ENCODE measurements around the gene BCAS3.

The BCAS3 gene

DNA sequence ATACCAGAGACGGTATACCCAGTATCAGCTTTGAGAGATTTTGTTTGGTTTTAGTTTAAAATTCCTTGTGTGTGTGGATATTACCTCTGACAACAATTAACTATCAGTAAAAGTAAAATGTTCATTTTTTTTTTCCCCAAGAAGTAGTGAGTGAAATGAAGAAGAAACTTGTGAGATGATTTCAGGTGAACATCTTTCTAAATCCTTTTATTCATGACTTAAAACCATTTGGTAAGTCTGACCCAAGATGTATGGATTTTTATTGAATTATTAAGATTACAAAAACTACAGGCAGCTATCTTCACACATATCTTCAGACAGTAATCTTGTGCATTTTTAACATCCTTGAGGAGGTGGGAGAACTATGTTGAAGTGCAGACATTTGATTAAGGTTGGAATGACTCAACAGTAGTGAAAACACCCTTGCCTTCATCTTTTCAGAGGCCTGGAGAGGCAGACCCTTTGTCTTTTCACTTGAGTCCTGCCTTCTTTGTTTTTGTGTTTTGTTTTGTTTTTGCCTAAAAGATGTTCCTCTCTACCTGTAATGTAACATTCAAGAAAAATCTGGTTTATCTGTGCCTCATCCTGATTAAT is 481.7 kb downstream of the BCAS3 start:
- no peak for TF ChIP-seq GATA3 (IDR thresholded peaks at IDR 0.05; ENCODE audit: low read depth, low read length)

DNA sequence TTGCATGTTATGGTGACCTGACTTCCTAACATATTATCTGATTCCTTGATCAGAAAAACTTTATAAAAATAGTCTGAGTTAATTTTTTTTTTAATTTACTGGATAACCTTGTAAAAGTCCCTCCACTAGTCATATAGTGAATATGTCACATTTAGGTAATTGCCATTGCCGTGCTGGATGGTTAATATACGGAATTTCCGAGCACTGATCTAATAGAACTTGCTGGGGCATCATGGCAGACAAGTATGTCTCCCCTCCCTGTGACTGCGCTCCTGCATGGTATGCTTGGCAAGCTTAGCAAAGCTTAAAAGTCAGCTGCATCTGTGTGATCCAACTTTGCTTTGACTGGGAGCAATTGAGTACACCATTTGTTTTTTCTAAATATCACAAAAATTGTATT is 482.6 kb downstream of the BCAS3 start:
- TF ChIP-seq GATA3 (IDR thresholded peaks at IDR 0.05; ENCODE audit: low read depth, low read length) = no peak
- TF ChIP-seq GATA2 (IDR thresholded peaks at IDR 0.05; ENCODE audit: low read depth, low read length) = no peak

DNA sequence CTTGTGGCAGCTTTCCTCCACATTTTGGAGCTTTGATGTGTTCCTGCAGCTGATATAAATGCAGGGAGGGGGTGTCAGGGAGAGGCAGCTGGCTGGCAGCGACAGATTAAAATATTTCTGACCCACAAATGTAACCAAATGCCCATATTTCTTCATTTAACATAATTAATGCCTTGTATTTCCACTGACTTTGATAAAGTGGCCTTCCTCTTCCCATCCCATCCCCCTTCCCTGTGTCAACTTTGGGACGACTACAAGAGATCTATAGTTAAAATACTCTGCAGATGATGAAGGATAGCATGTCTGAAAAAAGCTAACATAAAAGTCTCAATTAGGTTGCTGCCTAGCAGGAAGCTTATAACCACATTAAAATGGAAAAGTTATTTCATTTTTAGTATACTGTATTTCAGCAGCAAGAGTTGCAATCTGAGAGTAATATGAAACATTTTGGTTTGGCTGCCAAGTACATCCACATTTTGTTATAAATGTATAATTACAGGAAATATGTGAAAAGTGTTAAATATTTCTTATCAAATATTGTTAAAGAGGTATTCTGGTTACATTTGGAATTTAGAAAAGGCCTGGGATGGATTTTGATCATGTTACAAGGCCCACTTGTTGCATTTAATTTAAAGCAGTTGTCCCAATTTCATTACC is 483.3 kb downstream of the BCAS3 start:
- TF ChIP-seq GATA3 (IDR thresholded peaks at IDR 0.05; ENCODE audit: low read depth, low read length) (0 out of 2 replicates have a peak, but pooled peaks have one; percentile 19), GATA2 (IDR thresholded peaks at IDR 0.05; ENCODE audit: low read depth, low read length) (peak; percentile 55)

DNA sequence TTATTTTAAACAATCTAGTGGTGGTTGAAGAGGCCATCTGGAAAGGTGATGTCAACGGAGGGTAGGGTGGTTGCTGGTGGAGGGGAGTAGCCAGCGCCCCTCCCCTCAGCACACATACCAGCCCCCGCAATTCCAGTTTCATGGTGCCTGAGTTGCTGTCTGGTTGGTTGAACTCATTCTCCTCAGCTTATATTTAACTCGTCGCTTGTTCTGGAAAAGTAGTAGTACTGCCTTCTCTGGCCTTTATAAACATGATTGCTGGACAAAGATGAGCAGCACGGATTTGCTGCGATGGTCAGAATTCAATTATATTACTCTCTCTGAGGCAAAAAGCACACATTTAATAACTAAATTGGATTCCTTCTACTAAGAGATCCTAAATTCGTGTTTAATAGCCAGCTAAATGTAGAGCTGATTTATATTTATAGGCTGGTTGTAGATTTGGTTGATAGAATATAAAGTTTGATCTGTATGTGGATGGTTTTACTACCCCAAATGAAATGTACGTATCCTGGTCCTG is 484.0 kb downstream of the BCAS3 start:
- TF ChIP-seq GATA2 (IDR thresholded peaks at IDR 0.05; ENCODE audit: low read depth, low read length) (peak; percentile 51), GATA3 (IDR thresholded peaks at IDR 0.05; ENCODE audit: low read depth, low read length) (peak; percentile 90)

DNA sequence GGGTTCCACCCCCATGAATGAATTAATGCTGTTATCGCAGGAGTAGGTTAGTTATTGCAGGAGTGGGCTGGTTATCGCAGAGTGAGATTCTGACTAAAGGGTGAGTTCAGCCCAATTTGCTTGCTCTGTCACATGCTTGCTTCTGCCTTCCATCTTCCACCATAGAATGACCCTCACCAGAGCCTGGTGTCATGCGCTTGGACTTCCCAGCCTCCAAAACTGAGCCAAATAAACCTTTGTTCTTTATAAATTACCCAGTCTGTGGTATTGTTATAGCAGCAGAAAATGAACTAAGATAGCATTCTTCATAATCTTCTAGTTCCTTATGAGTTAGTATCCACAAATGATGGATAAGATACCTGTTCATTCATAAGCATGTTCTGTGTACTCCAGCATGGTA is 486.9 kb downstream of the BCAS3 start:
- TF ChIP-seq GATA2 (IDR thresholded peaks at IDR 0.05; ENCODE audit: low read depth, low read length) (no peak), GATA3 (IDR thresholded peaks at IDR 0.05; ENCODE audit: low read depth, low read length) (no peak)

DNA sequence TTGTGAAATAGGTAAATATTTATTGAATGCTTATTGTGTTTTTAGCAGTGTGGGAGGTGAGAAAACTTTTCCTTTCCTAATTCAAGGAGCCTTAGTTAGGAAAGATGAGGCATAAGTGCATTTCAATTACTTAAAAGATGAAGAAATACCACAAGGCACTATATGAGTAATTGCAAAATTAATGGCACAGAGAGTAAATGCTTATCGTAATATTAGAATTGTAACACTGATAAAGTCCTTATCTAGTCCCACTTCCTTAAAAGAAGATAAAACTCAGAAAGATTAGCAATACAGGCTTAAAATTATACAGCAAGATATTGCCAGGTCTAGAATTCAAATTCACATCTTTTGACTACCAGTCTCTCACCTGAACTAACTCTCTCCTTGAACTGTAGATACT is 489.4 kb downstream of the BCAS3 start:
- no peak for TF ChIP-seq GATA3 (IDR thresholded peaks at IDR 0.05; ENCODE audit: low read depth, low read length)
- TF ChIP-seq GATA2 (IDR thresholded peaks at IDR 0.05; ENCODE audit: low read depth, low read length) = no peak

DNA sequence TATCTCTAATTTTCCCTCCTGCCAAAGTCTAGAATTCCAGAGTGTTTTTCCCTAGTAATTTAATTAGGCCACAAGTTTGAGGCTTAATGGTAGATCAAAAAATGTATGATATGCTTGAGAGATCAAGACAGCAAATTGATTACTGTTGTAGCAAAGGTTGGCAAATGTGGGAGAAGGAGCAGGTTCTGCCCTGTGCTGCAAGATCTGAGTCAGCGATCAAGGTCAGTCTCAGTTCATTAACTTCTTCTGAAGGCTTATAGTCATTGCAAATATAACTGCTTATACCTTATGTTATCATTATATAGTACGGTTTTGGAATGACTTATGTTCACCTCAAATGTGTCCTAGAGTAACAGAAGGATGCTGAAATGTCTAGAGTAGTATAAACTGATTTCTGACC is 490.9 kb downstream of the BCAS3 start:
- TF ChIP-seq GATA2 (IDR thresholded peaks at IDR 0.05; ENCODE audit: low read depth, low read length) (no peak), GATA3 (IDR thresholded peaks at IDR 0.05; ENCODE audit: low read depth, low read length) (no peak)

DNA sequence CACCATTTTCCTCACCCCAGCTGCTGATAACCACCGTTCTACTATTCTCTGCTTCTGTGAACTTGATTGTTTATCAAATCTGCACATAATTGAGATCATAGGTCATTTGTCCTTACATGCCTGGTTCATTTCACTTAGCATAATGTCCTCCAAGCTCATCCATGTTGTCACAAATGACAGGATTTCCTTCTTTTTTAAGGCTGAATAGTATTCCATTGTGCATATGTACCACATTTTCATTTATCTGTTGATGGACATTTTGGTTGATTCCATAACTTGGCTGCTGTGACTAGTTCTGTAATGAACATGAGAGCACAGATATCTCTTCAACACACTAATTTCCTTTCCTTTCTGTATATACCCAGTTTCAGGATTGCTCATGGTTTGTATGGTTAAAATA is 496.7 kb downstream of the BCAS3 start:
- TF ChIP-seq GATA3 (IDR thresholded peaks at IDR 0.05; ENCODE audit: low read depth, low read length) = no peak
- TF ChIP-seq GATA2 (IDR thresholded peaks at IDR 0.05; ENCODE audit: low read depth, low read length) = no peak

DNA sequence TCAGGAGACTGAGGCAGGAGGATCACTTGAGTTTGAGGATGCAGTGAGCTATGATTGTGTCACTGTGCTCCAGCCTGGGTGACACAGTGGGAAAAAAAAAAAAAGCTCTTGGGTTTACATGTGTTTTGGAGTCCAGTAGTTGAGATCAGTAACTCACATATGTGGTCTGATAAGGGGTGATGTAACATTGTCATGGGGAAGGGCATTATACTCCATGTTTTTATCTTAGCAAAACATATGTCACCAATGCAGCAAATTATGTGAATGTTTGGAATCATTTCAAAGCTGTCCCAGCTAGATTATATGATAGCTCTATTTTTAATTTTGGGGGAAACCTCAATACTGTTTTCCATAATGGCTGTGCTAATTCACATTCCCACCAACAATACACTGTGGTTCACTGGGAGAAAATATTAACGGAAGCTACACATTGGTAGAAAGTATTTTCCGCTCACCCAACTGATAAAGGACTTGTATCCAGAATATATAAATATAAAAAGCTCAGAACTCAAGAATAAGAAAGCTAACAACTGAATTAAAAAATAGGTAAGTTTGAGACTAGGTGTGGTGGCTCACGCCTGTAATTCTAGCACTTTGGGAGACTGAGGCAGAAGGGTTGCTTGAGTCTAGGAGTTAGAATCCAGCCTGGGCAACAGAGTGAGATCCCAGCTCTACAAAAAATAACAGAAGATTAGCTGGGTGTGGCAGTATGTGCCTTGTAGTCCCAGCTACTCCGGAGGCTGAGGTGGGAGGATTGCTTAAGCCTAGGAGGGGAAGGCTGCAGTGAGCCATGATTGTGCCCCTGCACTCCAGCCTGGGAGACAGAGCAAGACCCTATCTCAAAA is 497.9 kb downstream of the BCAS3 start:
- TF ChIP-seq GATA3 (IDR thresholded peaks at IDR 0.05; ENCODE audit: low read depth, low read length) (peak; percentile 96), GATA2 (IDR thresholded peaks at IDR 0.05; ENCODE audit: low read depth, low read length) (peak; percentile 89)

DNA sequence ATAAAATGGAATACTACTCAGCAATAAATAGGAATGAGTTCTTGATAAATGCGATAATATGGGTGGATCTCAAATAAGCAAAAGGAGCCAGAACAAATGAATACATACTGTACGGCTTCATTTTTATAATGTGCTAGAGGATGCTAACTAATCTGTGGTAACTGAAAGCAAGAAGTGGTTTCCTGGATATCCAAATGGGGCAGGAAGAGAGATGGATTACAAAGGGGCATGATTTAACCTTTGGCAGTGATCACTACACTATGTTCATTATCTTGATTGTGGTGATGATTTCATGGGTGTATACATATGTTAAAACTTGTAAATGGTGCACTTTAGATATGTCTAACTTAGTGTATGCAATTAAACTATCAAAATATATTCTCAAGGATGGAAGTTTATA is 499.7 kb downstream of the BCAS3 start:
- TF ChIP-seq GATA2 (IDR thresholded peaks at IDR 0.05; ENCODE audit: low read depth, low read length) (no peak), GATA3 (IDR thresholded peaks at IDR 0.05; ENCODE audit: low read depth, low read length) (no peak)

DNA sequence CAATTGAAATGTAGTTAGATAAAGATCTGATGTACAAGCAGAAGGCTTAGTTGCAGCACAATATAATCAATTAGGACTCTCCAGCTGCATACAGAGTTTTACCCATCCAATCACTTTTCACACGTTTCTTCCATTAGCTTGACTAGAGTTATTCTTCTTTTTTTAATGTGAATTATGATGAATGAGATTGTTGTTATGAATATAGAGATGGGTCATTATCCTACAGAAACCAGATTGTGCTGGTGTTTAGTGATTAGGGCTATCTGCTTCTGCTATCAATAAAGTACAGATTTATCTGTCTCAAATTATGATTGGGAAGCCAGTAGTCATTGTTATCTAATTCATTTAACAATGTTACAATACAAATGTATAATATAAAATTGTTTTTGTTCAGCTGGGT is 500.6 kb downstream of the BCAS3 start:
- TF ChIP-seq GATA3 (IDR thresholded peaks at IDR 0.05; ENCODE audit: low read depth, low read length) (peak; percentile 95), GATA2 (IDR thresholded peaks at IDR 0.05; ENCODE audit: low read depth, low read length) (peak; percentile 56)

DNA sequence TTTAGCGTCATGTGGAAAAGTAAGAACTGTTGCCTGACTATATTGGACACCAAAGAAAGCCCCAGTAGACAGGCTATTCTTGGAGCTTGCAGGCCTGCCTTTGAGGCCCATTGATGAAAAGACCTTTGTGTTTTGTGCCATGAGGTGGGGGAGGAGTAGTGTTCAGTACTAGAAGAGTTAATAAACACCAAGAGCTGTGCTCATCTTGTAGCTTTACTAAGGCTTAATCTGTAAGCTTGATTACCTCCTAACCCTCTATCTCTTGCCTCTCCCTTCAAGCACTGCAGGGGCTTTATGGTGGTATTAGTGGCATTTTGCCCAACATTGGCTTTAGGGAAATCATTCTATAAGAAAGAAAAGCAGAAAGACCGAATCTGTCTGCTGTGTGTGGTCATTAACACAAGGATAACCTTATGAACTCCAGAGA is 501.7 kb downstream of the BCAS3 start:
- TF ChIP-seq GATA3 (IDR thresholded peaks at IDR 0.05; ENCODE audit: low read depth, low read length) = no peak
- TF ChIP-seq GATA2 (IDR thresholded peaks at IDR 0.05; ENCODE audit: low read depth, low read length) = no peak

DNA sequence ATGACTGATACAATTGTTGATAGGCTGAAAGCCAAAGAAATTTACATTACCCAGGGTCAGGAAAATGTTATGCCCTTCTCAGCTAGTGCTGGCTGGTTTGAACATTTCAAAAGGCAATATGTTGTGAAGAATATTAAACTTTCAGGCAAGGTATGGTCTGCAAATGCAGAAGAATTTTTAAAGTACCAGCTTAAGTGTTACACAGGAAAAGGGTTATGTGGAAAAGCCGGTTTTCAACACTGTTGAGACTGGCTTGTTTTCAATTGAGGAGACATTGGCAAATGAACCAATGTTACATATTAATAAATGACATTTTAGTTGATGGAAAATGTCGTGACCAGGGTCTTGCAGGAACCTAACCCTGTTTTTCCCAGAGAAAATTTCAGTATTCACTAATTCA is 506.1 kb downstream of the BCAS3 start:
- TF ChIP-seq GATA3 (IDR thresholded peaks at IDR 0.05; ENCODE audit: low read depth, low read length) (no peak), GATA2 (IDR thresholded peaks at IDR 0.05; ENCODE audit: low read depth, low read length) (no peak)

DNA sequence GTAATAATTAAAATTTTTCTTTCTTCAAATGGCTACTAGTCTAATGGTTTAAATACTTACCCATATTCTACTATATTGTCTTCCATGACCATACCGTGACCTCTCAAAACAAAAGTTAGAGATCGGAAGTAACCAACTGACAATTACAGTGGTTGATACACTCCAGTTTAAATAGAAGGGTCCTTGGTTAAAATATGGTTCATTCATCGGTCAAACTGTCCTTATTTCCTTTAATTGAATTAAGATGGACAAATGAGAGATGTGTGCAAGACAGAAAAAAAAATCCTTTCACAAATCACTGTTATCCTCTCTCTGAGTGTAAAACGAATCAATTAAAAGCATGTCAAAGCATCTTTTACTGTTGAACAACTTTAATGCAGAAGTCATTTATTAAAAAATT is 507.7 kb downstream of the BCAS3 start:
- TF ChIP-seq GATA2 (IDR thresholded peaks at IDR 0.05; ENCODE audit: low read depth, low read length) (no peak), GATA3 (IDR thresholded peaks at IDR 0.05; ENCODE audit: low read depth, low read length) (no peak)

Data from SH-SY5Y (cell line).